Measurements from ENCODE around the gene MAPKBP1.

MAPKBP1 gene

DNA sequence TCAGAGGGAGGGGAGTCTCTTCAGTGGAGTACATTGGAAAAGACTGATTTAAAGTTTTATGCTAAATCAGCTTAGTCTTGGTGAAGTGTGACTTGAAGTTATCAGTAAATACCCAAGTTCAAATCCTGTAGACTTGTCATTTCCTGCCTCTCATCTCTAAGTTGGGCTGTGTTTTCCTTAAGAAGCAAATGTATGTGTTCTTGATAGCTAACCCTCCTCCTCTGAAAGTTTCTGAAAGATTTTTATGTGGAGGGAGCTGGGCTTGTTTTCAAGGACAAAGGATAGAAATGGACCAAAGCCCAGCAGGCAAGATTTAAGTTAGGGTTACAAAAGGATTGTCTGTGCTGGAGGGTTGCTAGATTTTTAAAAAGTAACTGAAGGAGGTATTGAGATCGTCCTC, 4.2 kb downstream of the MAPKBP1 start:
- CTCF ChIA-PET: no interaction called here
- POLR2A ChIA-PET: interaction anchor here (0.9 kb wide), 1 partner anchor 825 kb away, joined by 3 read pairs; the partner anchor contains the start of gene CHAC1
- no peak for DNase-seq (ENCODE audit: extremely low spot score)
- TF ChIP-seq LEF1 (IDR thresholded peaks at IDR 0.05; ENCODE audit: borderline replicate concordance): no peak
- no peak for TF ChIP-seq ELF4 (IDR thresholded peaks at IDR 0.05)
- TF ChIP-seq SUZ12 (IDR thresholded peaks at IDR 0.05): no peak
- no peak for TF ChIP-seq SP1 (IDR thresholded peaks at IDR 0.05)
- no peak for TF ChIP-seq HDGF (IDR thresholded peaks at IDR 0.05; ENCODE audit: borderline replicate concordance)

DNA sequence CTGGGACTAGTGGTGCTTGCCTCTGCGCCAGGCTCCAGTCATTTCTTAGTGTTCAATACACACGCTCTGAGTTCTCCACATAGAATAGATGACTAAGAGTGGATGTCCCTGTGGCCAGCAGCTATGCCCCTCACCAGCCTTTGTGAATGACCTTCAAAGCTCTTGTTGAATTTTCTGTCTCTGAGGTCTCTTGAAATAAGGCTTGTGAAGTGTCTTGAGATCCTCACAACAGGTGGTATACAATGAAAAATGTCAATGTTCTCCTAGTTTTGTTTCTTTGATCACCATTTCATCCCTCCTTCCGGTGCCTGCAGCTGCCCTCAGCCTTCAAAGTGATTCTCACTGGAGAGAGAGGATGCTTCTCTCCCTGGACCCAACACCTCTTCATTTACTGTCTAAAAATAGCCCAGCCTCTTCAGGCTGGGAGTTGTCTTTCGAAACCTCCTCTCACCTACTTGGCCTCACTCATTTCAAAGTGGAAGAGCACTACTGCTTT, 5.4 kb downstream of the MAPKBP1 start:
- TF ChIP-seq TARDBP (IDR thresholded peaks at IDR 0.05) (no peak), ELF4 (IDR thresholded peaks at IDR 0.05) (no peak), FOXM1 (IDR thresholded peaks at IDR 0.05; ENCODE audit: borderline replicate concordance) (no peak), FOXK2 (IDR thresholded peaks at IDR 0.05) (no peak), ARNT (IDR thresholded peaks at IDR 0.05) (no peak), FOXA1 (IDR thresholded peaks at IDR 0.05) (no peak), CTBP1 (IDR thresholded peaks at IDR 0.05; ENCODE audit: borderline replicate concordance) (no peak), SP1 (IDR thresholded peaks at IDR 0.05) (no peak), BHLHE40 (IDR thresholded peaks at IDR 0.05; ENCODE audit: borderline replicate concordance) (no peak), LEF1 (IDR thresholded peaks at IDR 0.05; ENCODE audit: borderline replicate concordance) (no peak), L3MBTL2 (conservative IDR thresholded peaks at IDR 0.05) (no peak), SUZ12 (IDR thresholded peaks at IDR 0.05) (no peak), HDGF (IDR thresholded peaks at IDR 0.05; ENCODE audit: borderline replicate concordance) (no peak), ZNF384 (IDR thresholded peaks at IDR 0.05) (no peak), NFRKB (IDR thresholded peaks at IDR 0.05) (no peak)
- TF ChIP-seq, protein P1, sequence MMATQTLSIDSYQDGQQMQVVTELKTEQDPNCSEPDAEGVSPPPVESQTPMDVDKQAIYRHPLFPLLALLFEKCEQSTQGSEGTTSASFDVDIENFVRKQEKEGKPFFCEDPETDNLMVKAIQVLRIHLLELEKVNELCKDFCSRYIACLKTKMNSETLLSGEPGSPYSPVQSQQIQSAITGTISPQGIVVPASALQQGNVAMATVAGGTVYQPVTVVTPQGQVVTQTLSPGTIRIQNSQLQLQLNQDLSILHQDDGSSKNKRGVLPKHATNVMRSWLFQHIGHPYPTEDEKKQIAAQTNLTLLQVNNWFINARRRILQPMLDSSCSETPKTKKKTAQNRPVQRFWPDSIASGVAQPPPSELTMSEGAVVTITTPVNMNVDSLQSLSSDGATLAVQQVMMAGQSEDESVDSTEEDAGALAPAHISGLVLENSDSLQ (IDR thresholded peaks at IDR 0.05): no peak
- ChIA-PET CTCF (interaction anchor here (0.6 kb wide), 1 partner anchor 598 kb away, joined by 3 read pairs; no protein-coding TSS in a partner anchor), POLR2A (no interaction called here)
- no peak for DNase-seq (ENCODE audit: extremely low spot score)

DNA sequence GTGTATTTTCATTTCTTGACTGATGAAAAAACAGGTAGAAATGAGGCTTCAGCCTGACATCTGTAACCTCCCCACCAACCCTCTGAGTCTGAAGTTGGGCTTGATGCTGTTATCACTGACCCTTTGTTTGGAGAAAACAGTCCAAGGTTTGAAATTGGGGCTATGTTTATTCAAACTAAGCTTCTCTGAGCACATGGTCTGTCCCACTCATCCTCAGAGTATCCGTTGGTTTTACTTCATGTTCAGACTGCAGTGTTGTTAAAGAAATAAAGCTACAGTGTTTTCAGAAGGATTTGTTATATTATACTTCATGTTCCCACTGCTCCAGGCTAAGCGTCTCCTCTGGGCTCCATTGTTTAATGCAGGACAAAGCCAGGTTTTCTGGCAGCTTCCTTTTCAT, 6.0 kb downstream of the MAPKBP1 start:
- ChIA-PET CTCF (interaction anchor here (0.7 kb wide), 1 partner anchor 16 kb away, joined by 4 read pairs; no protein-coding TSS in a partner anchor), POLR2A (no interaction called here)
- no peak for TF ChIP-seq SP1 (IDR thresholded peaks at IDR 0.05)
- no peak for TF ChIP-seq FOXA1 (IDR thresholded peaks at IDR 0.05)
- TF ChIP-seq, protein P1 (IDR thresholded peaks at IDR 0.05): no peak
- no peak for TF ChIP-seq FOXK2 (IDR thresholded peaks at IDR 0.05)
- TF ChIP-seq LEF1 (IDR thresholded peaks at IDR 0.05; ENCODE audit: borderline replicate concordance): no peak
- no peak for TF ChIP-seq SUZ12 (IDR thresholded peaks at IDR 0.05)
- TF ChIP-seq L3MBTL2 (conservative IDR thresholded peaks at IDR 0.05): no peak
- TF ChIP-seq CTBP1 (IDR thresholded peaks at IDR 0.05; ENCODE audit: borderline replicate concordance): no peak
- no peak for TF ChIP-seq ELF4 (IDR thresholded peaks at IDR 0.05)
- no peak for TF ChIP-seq HDGF (IDR thresholded peaks at IDR 0.05; ENCODE audit: borderline replicate concordance)
- TF ChIP-seq BHLHE40 (IDR thresholded peaks at IDR 0.05; ENCODE audit: borderline replicate concordance): no peak
- TF ChIP-seq ZNF384 (IDR thresholded peaks at IDR 0.05): no peak
- no peak for TF ChIP-seq TARDBP (IDR thresholded peaks at IDR 0.05)
- no peak for TF ChIP-seq FOXM1 (IDR thresholded peaks at IDR 0.05; ENCODE audit: borderline replicate concordance)
- DNase-seq (ENCODE audit: extremely low spot score): no peak

DNA sequence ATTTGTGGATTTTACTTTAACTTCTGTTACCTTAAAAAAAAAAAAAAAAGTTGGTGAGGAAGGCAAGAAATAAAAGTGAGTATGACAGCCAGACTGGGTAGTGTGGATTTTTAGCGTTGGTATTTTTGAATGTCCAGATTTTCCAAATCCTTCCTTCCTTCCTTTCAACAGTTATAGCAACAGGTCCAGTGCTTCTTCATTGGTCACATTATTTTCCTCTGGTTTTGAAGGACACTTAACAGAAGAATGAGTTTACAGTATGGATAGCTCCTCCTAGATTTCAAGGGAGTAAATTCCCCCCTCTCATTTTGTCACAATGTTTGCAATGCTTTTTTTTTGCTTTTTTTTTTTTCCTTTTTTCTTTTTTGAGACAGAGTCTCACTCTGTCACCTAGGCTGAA, 6.4 kb downstream of the MAPKBP1 start:
- POLR2A ChIA-PET: no interaction called here
- CTCF ChIA-PET: interaction anchor here (0.7 kb wide), 1 partner anchor 16 kb away, joined by 4 read pairs; no protein-coding TSS in a partner anchor
- TF ChIP-seq FOXK2 (IDR thresholded peaks at IDR 0.05) (no peak), SP1 (IDR thresholded peaks at IDR 0.05) (no peak), NFRKB (IDR thresholded peaks at IDR 0.05) (no peak), FOXA1 (IDR thresholded peaks at IDR 0.05) (no peak), ELF4 (IDR thresholded peaks at IDR 0.05) (no peak), ARNT (IDR thresholded peaks at IDR 0.05) (no peak), LEF1 (IDR thresholded peaks at IDR 0.05; ENCODE audit: borderline replicate concordance) (no peak), BHLHE40 (IDR thresholded peaks at IDR 0.05; ENCODE audit: borderline replicate concordance) (no peak), HDGF (IDR thresholded peaks at IDR 0.05; ENCODE audit: borderline replicate concordance) (no peak), L3MBTL2 (conservative IDR thresholded peaks at IDR 0.05) (no peak)
- TF ChIP-seq, protein P1 (IDR thresholded peaks at IDR 0.05): no peak
- DNase-seq (ENCODE audit: extremely low spot score): no peak

DNA sequence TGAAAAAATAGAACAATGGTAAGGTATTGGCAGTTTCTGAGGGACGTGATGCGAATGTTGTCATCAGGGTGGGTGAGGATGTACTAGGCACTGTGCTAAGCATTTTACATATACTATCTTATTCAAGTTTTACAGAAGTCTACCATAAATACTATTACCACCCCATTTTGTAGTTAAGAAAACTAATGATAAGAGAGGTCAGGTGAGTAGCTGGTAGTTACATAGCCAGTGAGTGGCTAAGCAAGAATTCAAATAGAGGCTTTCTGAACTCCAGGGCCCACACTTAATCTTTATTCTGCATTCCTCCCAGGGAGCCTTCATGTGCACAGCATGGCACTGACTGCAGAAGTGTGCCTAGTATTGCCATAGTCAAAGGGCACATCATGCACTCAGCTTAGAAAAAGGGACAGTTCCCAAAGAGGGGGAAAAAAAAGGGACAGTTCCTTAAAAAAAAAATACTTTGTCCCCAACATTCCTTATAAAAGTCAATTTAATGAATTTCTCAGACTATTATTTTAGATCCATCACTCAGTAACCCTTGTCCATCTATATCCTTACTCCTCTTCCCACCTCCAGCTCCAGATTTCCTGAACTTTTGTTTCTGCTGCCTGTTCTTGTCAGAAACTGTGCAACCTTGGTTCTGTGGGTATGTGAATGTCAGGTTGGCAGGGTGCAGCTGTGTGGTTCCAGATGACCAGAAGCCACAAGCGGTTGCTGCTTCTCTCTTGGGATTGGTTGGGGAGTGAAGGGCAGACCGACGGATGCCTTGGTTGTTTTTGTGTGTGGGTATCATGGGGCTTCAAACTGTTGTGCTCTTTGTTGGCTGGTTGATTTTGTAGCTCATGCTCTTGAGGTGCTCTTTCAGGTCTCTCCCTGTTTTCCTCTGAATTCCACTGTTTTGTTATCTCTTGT, 8.3 kb downstream of the MAPKBP1 start:
- ChIA-PET POLR2A (no interaction called here), CTCF (no interaction called here)
- TF ChIP-seq FOXM1 (IDR thresholded peaks at IDR 0.05; ENCODE audit: borderline replicate concordance) (no peak), BHLHE40 (IDR thresholded peaks at IDR 0.05; ENCODE audit: borderline replicate concordance) (no peak), ZNF384 (IDR thresholded peaks at IDR 0.05) (no peak), CTBP1 (IDR thresholded peaks at IDR 0.05; ENCODE audit: borderline replicate concordance) (no peak), FOXK2 (IDR thresholded peaks at IDR 0.05) (no peak), ELF4 (IDR thresholded peaks at IDR 0.05) (no peak)
- no peak for DNase-seq (ENCODE audit: extremely low spot score)

DNA sequence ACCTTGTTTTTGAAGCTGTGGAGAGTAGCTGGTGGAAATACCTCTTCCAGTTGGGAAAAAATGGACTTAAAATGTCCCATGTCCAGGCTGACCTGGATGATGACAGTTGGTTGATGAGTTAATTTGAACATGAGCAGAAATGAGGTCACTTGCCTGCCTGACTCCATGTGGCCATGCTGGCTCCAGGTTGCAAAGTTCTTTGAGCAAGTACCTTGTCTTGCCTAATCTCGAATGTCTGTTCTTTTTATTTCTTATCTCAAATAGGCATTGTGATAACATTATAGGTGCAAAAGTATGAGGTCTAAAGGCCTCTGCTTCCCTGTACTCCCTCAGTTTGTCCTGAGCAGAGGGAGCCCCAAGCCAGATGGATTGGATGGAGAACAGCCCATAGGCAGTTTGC, 9.0 kb downstream of the MAPKBP1 start:
- POLR2A ChIA-PET: no interaction called here
- no peak for DNase-seq (ENCODE audit: extremely low spot score)
- CTCF ChIA-PET: no interaction called here
- no peak for TF ChIP-seq LEF1 (IDR thresholded peaks at IDR 0.05; ENCODE audit: borderline replicate concordance)
- TF ChIP-seq ARNT (IDR thresholded peaks at IDR 0.05): no peak
- no peak for TF ChIP-seq TARDBP (IDR thresholded peaks at IDR 0.05)
- TF ChIP-seq SP1 (IDR thresholded peaks at IDR 0.05): no peak
- no peak for TF ChIP-seq FOXM1 (IDR thresholded peaks at IDR 0.05; ENCODE audit: borderline replicate concordance)
- no peak for TF ChIP-seq HDGF (IDR thresholded peaks at IDR 0.05; ENCODE audit: borderline replicate concordance)
- TF ChIP-seq CTBP1 (IDR thresholded peaks at IDR 0.05; ENCODE audit: borderline replicate concordance): no peak
- TF ChIP-seq NFRKB (IDR thresholded peaks at IDR 0.05): no peak
- no peak for TF ChIP-seq FOXA1 (IDR thresholded peaks at IDR 0.05)
- TF ChIP-seq ELF4 (IDR thresholded peaks at IDR 0.05): no peak
- TF ChIP-seq SUZ12 (IDR thresholded peaks at IDR 0.05): no peak
- no peak for TF ChIP-seq L3MBTL2 (conservative IDR thresholded peaks at IDR 0.05)
- no peak for TF ChIP-seq BHLHE40 (IDR thresholded peaks at IDR 0.05; ENCODE audit: borderline replicate concordance)
- no peak for TF ChIP-seq FOXK2 (IDR thresholded peaks at IDR 0.05)
- TF ChIP-seq, protein P1 (IDR thresholded peaks at IDR 0.05): no peak
- TF ChIP-seq ZNF384 (IDR thresholded peaks at IDR 0.05): no peak

All from HEK293T (cell line).